Measurements from ENCODE around the gene C19orf44. TPM values are rescaled to one million over a fixed set of nuclear protein-coding genes. Genes with fewer than 3 reads are reported as not detected.

Gene C19orf44
- total RNA-seq, 2 donors from 2014 or later = 4.9 to 14.8 TPM

DNA sequence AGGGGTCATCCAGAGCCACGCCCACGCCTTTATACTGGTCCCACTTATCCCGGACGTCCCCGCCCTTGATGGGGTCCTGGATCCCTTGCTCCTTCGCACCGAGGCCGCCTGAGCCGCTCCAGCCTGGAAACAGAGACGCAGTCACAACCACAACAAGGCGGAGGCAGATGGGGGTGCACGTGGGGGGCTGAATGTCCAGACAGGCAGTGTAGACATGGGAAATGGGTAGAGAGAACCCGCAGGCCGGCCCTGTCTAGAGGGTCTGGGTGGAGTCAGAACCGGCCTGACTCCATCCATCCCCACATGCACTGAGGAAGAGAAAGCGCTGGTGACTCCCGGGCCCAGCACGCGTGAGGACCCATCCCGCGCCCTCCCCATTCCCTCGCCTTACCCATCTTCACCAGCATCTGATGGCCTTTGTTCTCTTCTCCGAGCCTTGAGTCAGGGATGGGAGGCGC, 23.1 kb downstream of the C19orf44 start:
- peaks cover 25 to 38% of the 10 kb centered on the region in 2 donors for H3K36me3 ChIP-seq (replicated peaks in 1 of 2; ENCODE audit: insufficient read depth in 1 of 2, low read depth in 2 of 2)

DNA sequence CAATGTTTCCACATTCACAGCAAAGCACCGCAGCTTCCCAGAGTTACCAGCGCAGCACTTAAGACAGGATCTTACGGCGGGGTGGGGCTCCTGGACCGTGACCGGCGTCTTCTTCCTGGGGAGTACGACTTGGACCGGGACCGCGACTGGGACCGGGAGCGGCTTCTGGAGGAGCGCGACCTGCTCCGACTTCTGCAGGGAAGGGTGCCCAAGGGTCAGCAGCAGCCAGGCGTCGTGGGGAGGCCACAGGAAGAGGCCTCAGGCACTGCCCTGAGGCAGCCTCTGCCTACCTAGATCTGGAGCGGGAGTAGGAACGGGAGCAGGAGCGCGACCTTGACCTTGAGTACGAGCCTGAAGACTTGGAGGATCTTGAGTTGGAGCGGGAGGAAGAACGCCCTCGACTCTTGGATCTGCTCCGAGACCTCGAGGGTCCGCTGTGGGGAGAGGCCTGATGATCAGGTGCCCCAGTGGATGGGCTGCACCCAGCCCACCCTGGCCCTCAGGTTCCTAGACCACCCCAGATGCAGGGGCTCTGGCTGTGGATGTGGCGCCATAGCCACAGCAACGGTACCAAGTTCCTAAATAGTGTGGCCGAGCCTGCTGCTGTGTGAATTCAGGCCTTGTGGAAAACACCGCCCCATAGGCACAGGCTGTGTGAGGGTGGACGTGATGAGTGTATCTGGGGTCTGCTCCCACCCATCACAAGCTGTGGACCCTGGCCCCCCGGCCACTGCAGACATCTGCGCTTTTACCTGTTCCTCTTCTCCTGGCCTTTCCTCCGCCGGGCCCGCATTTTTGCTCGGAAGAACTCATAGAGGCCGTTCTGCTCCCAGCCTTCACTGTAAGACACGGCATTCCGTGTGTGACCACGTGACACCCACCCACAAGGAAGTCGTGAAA, 24.1 kb downstream of the C19orf44 start:
- no peaks in the 10 kb centered on the region for H3K27me3 ChIP-seq
- no peak for TF ChIP-seq POLR2A (IDR thresholded peaks at IDR 0.05)
- TF ChIP-seq, protein P1, sequence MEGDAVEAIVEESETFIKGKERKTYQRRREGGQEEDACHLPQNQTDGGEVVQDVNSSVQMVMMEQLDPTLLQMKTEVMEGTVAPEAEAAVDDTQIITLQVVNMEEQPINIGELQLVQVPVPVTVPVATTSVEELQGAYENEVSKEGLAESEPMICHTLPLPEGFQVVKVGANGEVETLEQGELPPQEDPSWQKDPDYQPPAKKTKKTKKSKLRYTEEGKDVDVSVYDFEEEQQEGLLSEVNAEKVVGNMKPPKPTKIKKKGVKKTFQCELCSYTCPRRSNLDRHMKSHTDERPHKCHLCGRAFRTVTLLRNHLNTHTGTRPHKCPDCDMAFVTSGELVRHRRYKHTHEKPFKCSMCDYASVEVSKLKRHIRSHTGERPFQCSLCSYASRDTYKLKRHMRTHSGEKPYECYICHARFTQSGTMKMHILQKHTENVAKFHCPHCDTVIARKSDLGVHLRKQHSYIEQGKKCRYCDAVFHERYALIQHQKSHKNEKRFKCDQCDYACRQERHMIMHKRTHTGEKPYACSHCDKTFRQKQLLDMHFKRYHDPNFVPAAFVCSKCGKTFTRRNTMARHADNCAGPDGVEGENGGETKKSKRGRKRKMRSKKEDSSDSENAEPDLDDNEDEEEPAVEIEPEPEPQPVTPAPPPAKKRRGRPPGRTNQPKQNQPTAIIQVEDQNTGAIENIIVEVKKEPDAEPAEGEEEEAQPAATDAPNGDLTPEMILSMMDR (IDR thresholded peaks at IDR 0.05) = no peak
- no peak overlapping the region for H3K4me3 ChIP-seq
- no peak overlapping the region for H3K27ac ChIP-seq
- 89 to 91% methylated on average over 25 to 39 of the region's 45 CpGs for WGBS, 2 donors
- DNase-seq (no peak), ATAC-seq (no peak)
- intact Hi-C loops (cut with DNase I) = no loop called here
- no peaks in the 10 kb centered on the region for H3K9me3 ChIP-seq
- H3K36me3 ChIP-seq (replicated peaks in 1 of 2; ENCODE audit: insufficient read depth in 1 of 2, low read depth in 2 of 2) = peaks cover 25 to 43% of the 10 kb centered on the region in 2 donors
- H3K4me1 ChIP-seq = no peaks in the 10 kb centered on the region

More for the DNA sequence above, 23.1 kb downstream of the C19orf44 start:
- Histone ChIP-seq H3K4me3 (no peak overlapping the region), H3K9me3 (no peaks in the 10 kb centered on the region), H3K27me3 (no peaks in the 10 kb centered on the region), H3K4me1 (no peaks in the 10 kb centered on the region), H3K27ac (no peak overlapping the region)
- intact Hi-C loops (cut with DNase I) = no loop called here
- ATAC-seq = no peak
- 95 to 96% methylated on average over 15 to 24 of the region's 24 CpGs for WGBS, 2 donors
- TF ChIP-seq, protein P1 (IDR thresholded peaks at IDR 0.05) = no peak
- TF ChIP-seq POLR2A (IDR thresholded peaks at IDR 0.05) = no peak
- DNase-seq = no peak

DNA sequence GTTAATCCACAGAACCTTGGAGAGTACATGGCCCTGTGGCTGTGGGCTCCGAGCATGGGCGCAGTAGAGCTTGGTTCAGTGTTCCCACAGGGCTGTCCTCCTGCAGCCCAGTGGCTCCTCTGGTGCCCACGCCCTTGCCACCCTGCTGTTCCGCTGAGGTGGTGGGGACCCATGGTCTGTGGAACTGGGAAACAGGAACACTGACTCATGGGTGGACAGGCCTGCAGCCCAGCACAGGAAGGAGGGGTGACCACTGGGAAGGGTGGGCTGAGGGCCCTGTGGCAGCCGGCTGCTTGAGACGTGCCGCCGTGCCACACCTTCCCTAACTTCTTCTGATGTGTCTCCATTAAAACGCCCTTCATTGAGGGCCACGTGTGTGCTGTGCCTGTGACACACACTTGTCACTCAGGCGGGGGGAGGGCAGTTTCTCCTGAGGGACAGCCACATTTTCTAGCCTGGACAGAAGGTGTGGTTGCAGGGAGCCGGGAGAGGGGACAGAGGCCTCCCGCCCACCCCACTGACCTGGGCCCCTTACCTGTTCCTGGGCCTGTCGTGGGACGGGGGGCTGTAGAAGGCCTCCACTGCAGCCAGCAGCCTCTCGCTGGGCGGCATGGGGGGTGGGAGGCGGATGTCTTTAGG, 24.9 kb downstream of the C19orf44 start:
- no peaks in the 10 kb centered on the region for H3K4me1 ChIP-seq
- intact Hi-C loops (cut with DNase I) = no loop called here
- H3K4me3 ChIP-seq = no peak overlapping the region
- peaks cover 25 to 48% of the 10 kb centered on the region in 2 donors for H3K36me3 ChIP-seq (replicated peaks in 1 of 2; ENCODE audit: insufficient read depth in 1 of 2, low read depth in 2 of 2)
- 85 to 96% methylated on average over 7 to 13 of the region's 18 CpGs for WGBS, 2 donors
- no peaks in the 10 kb centered on the region for H3K9me3 ChIP-seq
- no peak overlapping the region for H3K27ac ChIP-seq
- no peak for DNase-seq
- TF ChIP-seq, protein P1 (IDR thresholded peaks at IDR 0.05) = no peak
- TF ChIP-seq POLR2A (IDR thresholded peaks at IDR 0.05) = no peak
- H3K27me3 ChIP-seq = no peaks in the 10 kb centered on the region
- no peak for ATAC-seq

DNA sequence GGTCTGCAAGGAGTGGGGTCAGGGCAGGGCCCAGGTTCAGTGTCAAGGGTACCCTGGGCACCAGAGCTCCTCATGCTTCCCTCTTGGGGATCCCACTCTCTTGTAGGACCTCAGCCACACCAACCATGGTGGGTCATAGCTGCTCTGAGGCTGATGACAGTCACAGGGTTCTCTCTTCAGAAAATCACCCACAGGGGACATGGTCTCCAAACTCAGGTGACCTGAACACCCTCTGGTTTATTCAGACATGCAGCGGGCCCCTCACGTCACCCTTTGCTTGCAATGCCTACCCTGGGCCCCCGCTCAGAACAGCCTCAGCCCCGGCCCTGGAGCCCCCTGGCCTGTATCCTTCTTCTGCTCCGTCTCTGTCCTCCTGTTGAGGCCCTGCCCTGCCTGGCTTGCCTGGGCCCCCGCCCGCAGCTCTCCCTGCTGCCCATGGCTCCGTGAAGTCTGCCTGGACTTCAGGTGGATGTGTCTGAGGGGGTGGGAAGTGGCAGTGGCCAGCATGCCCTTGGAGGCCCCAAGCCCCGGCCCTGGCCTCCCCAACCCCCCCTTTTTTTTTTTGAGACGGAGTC, 25.6 kb downstream of the C19orf44 start:
- H3K4me3 ChIP-seq = no peak overlapping the region
- ATAC-seq (no peak), DNase-seq (no peak)
- peaks cover 25 to 55% of the 10 kb centered on the region in 2 donors for H3K36me3 ChIP-seq (replicated peaks in 1 of 2; ENCODE audit: insufficient read depth in 1 of 2, low read depth in 2 of 2)
- H3K4me1 ChIP-seq = no peaks in the 10 kb centered on the region
- H3K27ac ChIP-seq = no peak overlapping the region
- H3K27me3 ChIP-seq = no peaks in the 10 kb centered on the region
- TF ChIP-seq, protein P1 (IDR thresholded peaks at IDR 0.05) = no peak
- TF ChIP-seq POLR2A (IDR thresholded peaks at IDR 0.05) = no peak
- H3K9me3 ChIP-seq = no peaks in the 10 kb centered on the region
- intact Hi-C loops (cut with DNase I) = no loop called here
- WGBS, 2 donors = 93 to 96% methylated on average over 9 to 10 of the region's 10 CpGs

All from body of pancreas (tissue), 4 donors.